ENCODE data around the gene SMAD9. TPM values are rescaled to one million over a fixed set of nuclear protein-coding genes. Genes with fewer than 3 reads are reported as not detected.

The SMAD9 gene
- total and polyA plus RNA-seq, 9 of the 15 experiments (the other 6 are each of a cell fraction or from before 2014, with no cell fraction given) = 0.02 to 0.08 (median 0.03) TPM; not detected in 4

GRCh38 chr13:36862002-36862685 lies 57.9 kb downstream of the SMAD9 start:
- Histone ChIP-seq H3K4me1 (replicated peaks in 1 of 2; ENCODE audit: control insufficient read depth in 2 of 2, insufficient read depth in 2 of 2, low read length in 2 of 2) (0 out of 5 replicates have a peak, but pooled peaks cover 0 to 6% of the 10 kb centered on the region in 2 experiments), H2AFZ (ENCODE audit: low read depth, low read length) (peak overlapping the region; percentile 38; the same call in 1 of the 2 replicates), H3K9me3 (replicated peaks; ENCODE audit: control insufficient read depth, insufficient read depth, low read depth, low read length) (no peaks in the 10 kb centered on the region), H3K36me3 (ENCODE audit: control insufficient read depth, insufficient read depth, low read length) (no peaks in the 10 kb centered on the region), H4K20me1 (replicated peaks; ENCODE audit: control insufficient read depth, insufficient read depth, low read length) (no peaks in the 10 kb centered on the region), H3K9ac (ENCODE audit: insufficient read depth in 1 of 2, low read depth in 2 of 2, low read length in 2 of 2) (no peak overlapping the region), H3K9me1 (ENCODE audit: control insufficient read depth, insufficient read depth, low read length) (no peaks in the 10 kb centered on the region), H3K4me3 (no peak overlapping the region), H3K4me2 (ENCODE audit: insufficient read depth, low read length) (peak overlapping the region; percentile 24; the same call in 1 of the 2 replicates), H3K27ac (ENCODE audit: extremely low read depth, low read depth, low read length) (no peak overlapping the region), H3K27me3 (ENCODE audit: control insufficient read depth in 2 of 2, insufficient read depth in 2 of 2, low read length in 2 of 2) (peaks cover 5 to 6% of the 10 kb centered on the region in 2 experiments; a peak in 4 of 5 replicates), H3K79me2 (ENCODE audit: control insufficient read depth, insufficient read depth, low read length) (no peaks in the 10 kb centered on the region)
- in situ Hi-C loops (cut with MboI) = no loop called here
- peak in 1 of 4 experiments; percentile 16 for DNase-seq (ENCODE audit: extremely low read depth in 1 of 4, low spot score in 3 of 4)
- FAIRE-seq = no peak
- BruUV-seq (replicated peaks) = no TSS peak
- CTCF ChIA-PET (ENCODE audit: low intra/inter-chr PET ratio) = no interaction called here
- intact Hi-C loops (cut with micrococcal nuclease) = no loop called here
- 35% methylated on average over 6 of the region's 6 CpGs for WGBS (ENCODE audit: insufficient coverage, low coverage, missing lambda C conversion rate)
- peak; percentile 54 for ATAC-seq
- POLR2A ChIA-PET = no interaction called here
- TF ChIP-seq NFXL1 (CRISPR knock-in tag; IDR thresholded peaks at IDR 0.05) (peak; percentile 79; the same call in 1 of the 2 replicates), ZBTB12 (CRISPR knock-in tag; IDR thresholded peaks at IDR 0.05) (peak; percentile 29; the same call in 1 of the 2 replicates), CTBP1 (IDR thresholded peaks at IDR 0.05; ENCODE audit: borderline replicate concordance) (no peak), ZNF583 (CRISPR knock-in tag; IDR thresholded peaks at IDR 0.05) (peak; percentile 43; the same call in 1 of the 2 replicates), ZNF79 (CRISPR knock-in tag; IDR thresholded peaks at IDR 0.05; ENCODE audit: low read depth) (peak; percentile 30; the same call in 1 of the 2 replicates), NR2C1 (IDR thresholded peaks at IDR 0.05) (no peak), NR2C1 (tag; IDR thresholded peaks at IDR 0.05) (peak; percentile 66), GTF2A2 (tag; IDR thresholded peaks at IDR 0.05) (0 out of 2 replicates have a peak, but pooled peaks have one; percentile 53), ZNF311 (CRISPR knock-in tag; IDR thresholded peaks at IDR 0.05) (peak; percentile 81), RBM39 (optimal IDR thresholded peaks at IDR 0.05; ENCODE audit: low read depth, low read length) (no peak), ZNF766 (CRISPR knock-in tag; conservative IDR thresholded peaks at IDR 0.05) (peak; percentile 35; the same call in 1 of the 2 replicates), ARNT (IDR thresholded peaks at IDR 0.05) (no peak), ZNF175 (CRISPR knock-in tag; IDR thresholded peaks at IDR 0.05; ENCODE audit: low read depth) (peak; percentile 79; the same call in 1 of the 2 replicates), ERF (CRISPR knock-in tag; IDR thresholded peaks at IDR 0.05) (0 out of 2 replicates have a peak, but pooled peaks have one; percentile 47), ZNF184 (CRISPR knock-in tag; IDR thresholded peaks at IDR 0.05) (no peak), PTRF (tag; IDR thresholded peaks at IDR 0.05) (peak; percentile 63)
- TF ChIP-seq, protein P1, sequence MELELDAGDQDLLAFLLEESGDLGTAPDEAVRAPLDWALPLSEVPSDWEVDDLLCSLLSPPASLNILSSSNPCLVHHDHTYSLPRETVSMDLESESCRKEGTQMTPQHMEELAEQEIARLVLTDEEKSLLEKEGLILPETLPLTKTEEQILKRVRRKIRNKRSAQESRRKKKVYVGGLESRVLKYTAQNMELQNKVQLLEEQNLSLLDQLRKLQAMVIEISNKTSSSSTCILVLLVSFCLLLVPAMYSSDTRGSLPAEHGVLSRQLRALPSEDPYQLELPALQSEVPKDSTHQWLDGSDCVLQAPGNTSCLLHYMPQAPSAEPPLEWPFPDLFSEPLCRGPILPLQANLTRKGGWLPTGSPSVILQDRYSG (tag; conservative IDR thresholded peaks at IDR 0.05; ENCODE audit: low read depth) = peak; percentile 87
- TF ChIP-seq, protein P2, sequence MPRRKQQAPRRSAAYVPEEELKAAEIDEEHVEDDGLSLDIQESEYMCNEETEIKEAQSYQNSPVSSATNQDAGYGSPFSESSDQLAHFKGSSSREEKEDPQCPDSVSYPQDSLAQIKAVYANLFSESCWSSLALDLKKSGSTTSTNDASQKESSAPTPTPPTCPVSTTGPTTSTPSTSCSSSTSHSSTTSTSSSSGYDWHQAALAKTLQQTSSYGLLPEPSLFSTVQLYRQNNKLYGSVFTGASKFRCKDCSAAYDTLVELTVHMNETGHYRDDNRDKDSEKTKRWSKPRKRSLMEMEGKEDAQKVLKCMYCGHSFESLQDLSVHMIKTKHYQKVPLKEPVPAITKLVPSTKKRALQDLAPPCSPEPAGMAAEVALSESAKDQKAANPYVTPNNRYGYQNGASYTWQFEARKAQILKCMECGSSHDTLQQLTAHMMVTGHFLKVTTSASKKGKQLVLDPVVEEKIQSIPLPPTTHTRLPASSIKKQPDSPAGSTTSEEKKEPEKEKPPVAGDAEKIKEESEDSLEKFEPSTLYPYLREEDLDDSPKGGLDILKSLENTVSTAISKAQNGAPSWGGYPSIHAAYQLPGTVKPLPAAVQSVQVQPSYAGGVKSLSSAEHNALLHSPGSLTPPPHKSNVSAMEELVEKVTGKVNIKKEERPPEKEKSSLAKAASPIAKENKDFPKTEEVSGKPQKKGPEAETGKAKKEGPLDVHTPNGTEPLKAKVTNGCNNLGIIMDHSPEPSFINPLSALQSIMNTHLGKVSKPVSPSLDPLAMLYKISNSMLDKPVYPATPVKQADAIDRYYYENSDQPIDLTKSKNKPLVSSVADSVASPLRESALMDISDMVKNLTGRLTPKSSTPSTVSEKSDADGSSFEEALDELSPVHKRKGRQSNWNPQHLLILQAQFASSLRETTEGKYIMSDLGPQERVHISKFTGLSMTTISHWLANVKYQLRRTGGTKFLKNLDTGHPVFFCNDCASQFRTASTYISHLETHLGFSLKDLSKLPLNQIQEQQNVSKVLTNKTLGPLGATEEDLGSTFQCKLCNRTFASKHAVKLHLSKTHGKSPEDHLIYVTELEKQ (CRISPR knock-in tag; IDR thresholded peaks at IDR 0.05) = peak; percentile 84

Data from K562 (cell line).